K562 (cell line): Measurements from ENCODE around the gene OR6C76. TPM values are rescaled to one million over a fixed set of nuclear protein-coding genes. Genes with fewer than 3 reads are reported as not detected.

Source experiments
- ATAC-seq: fragments of 200-7000 bp; cut with Tn5 transposase; 3 replicates; pipeline ENCODE4 v1.9.1; 2020; ENCODE audit warnings: moderate library complexity
- BruUV-seq: library from RNA; stranded (reverse); fragments of 400-500 nt; replicated peaks from 2 replicates; lab custom pipeline; 2021; lab: Mats Ljungman, UMichigan
- CTCF ChIA-PET: fragments of 300-600 bp; formaldehyde crosslinking; extraction: SDS; loops from one replicate; lab custom pipeline; 2021; ENCODE audit warnings: low intra/inter-chr PET ratio; lab: Yijun Ruan, JAX
- POLR2A ChIA-PET: fragments of 300-600, 350-650 bp; sonication (Branson Sonifier 250); formaldehyde crosslinking; extraction: SDS; loops from one replicate; lab custom pipeline; 2021; ENCODE audit warnings: antibody characterized with exemption, inconsistent platforms; lab: Yijun Ruan, JAX
- DNase-seq, 4 experiments: peaks; one replicate each; pipeline versions ENCODE4 v3.0.0 to v3.0.0-alpha.2; 2011 to 2018; ENCODE audit warnings: low spot score in 3 of 4, mixed read lengths in 3 of 4; ENCODE audit errors: extremely low read depth in 1 of 4
- FAIRE-seq: peaks from 2 replicates; lab custom pipeline; 2011; peaks lifted over from hg19 to GRCh38; lab: Jason Lieb, UNC
- H2AFZ ChIP-seq: 2 replicates; pipeline ENCODE4 v1.6.0; 2011; ENCODE audit warnings: low read depth, low read length, control low read depth, inconsistent platforms
- H3K27ac ChIP-seq: fragments of 200-600 bp; 3 replicates; pipeline ENCODE4 v1.8.0; 2011; ENCODE audit warnings: low read depth, mild to moderate bottlenecking, control low read depth, inconsistent platforms, low read length, moderate library complexity, mixed read lengths; ENCODE audit errors: extremely low read depth
- H3K27me3 ChIP-seq, 2 experiments: fragments of 300-600 bp in 1 of 2; 2 replicates in 1 of 2; 3 replicates in 1 of 2; pipeline versions ENCODE4 v1.6.0 to v1.8.0; 2011; ENCODE audit warnings: inconsistent platforms in 2 of 2, low read length in 2 of 2, mild to moderate bottlenecking in 1 of 2, mixed read lengths in 1 of 2, moderate library complexity in 1 of 2; ENCODE audit not compliant: control insufficient read depth in 2 of 2, insufficient read depth in 2 of 2
- H3K36me3 ChIP-seq: fragments of 300-600 bp; 3 replicates; pipeline ENCODE4 v1.8.0; 2011; ENCODE audit warnings: mild to moderate bottlenecking, low read length, inconsistent platforms; ENCODE audit not compliant: control insufficient read depth, insufficient read depth
- H3K4me1 ChIP-seq, 2 experiments: fragments of 200-600 bp in 1 of 2; replicated peaks in 1 of 2; 2 replicates in 1 of 2; 3 replicates in 1 of 2; pipeline versions ENCODE4 v1.5.1 to v1.8.0; 2011; ENCODE audit warnings: inconsistent platforms in 2 of 2, low read length in 2 of 2, mild to moderate bottlenecking in 1 of 2, mixed read lengths in 1 of 2, moderate library complexity in 1 of 2; ENCODE audit not compliant: control insufficient read depth in 2 of 2, insufficient read depth in 2 of 2
- H3K4me2 ChIP-seq: 2 replicates; pipeline ENCODE4 v1.6.1; 2011; ENCODE audit warnings: low read length, control low read depth, inconsistent platforms, mixed read lengths; ENCODE audit not compliant: insufficient read depth
- H3K4me3 ChIP-seq: fragments of 200-600 bp; sonication (generic), shearing (Covaris generic); 2 replicates; pipeline ENCODE4 v1.5.1; 2016; ENCODE audit warnings: control low read depth, inconsistent platforms
- H3K79me2 ChIP-seq: fragments of 200-600 bp; 3 replicates; pipeline ENCODE4 v1.8.0; 2011; ENCODE audit warnings: low read length, inconsistent platforms; ENCODE audit not compliant: control insufficient read depth, insufficient read depth
- H3K9ac ChIP-seq, 2 experiments: 2 replicates each; pipeline versions ENCODE4 v1.6.0 to v1.6.1; 2011; ENCODE audit warnings: low read depth in 2 of 2, low read length in 2 of 2, control low read depth in 1 of 2, inconsistent platforms in 1 of 2, mild to moderate bottlenecking in 1 of 2, mixed read lengths in 1 of 2; ENCODE audit not compliant: insufficient read depth in 1 of 2
- H3K9me1 ChIP-seq: one replicate; pipeline ENCODE4 v1.6.0; 2011; ENCODE audit warnings: inconsistent platforms, mild to moderate bottlenecking, low read length, moderate library complexity; ENCODE audit not compliant: control insufficient read depth, insufficient read depth
- H3K9me3 ChIP-seq: replicated peaks from 2 replicates; pipeline ENCODE4 v1.5.1; 2011; ENCODE audit warnings: low read depth, low read length, inconsistent platforms; ENCODE audit not compliant: control insufficient read depth, insufficient read depth
- H4K20me1 ChIP-seq: replicated peaks from 2 replicates; pipeline ENCODE4 v1.6.1; 2011; ENCODE audit warnings: low read length, inconsistent platforms, mixed read lengths; ENCODE audit not compliant: control insufficient read depth, insufficient read depth
- BCOR ChIP-seq: fragments of 450-650 bp; IDR thresholded peaks from 2 replicates; pipeline ENCODE4 v1.6.1; 2016
- CREM ChIP-seq: IDR thresholded peaks from 2 replicates; pipeline ENCODE4 v1.6.1; 2014; ENCODE audit warnings: antibody characterized with exemption, low read depth
- HDAC8 ChIP-seq: fragments of 450-650 bp; IDR thresholded peaks from 2 replicates; pipeline ENCODE4 v1.6.1; 2016; ENCODE audit warnings: mild to moderate bottlenecking, missing genetic modification characterization, moderate library complexity, missing compliant biosample characterization
- KAT2B ChIP-seq: IDR thresholded peaks from one replicate; pipeline ENCODE4 v1.6.1; 2012; ENCODE audit warnings: low read depth, mild to moderate bottlenecking, control low read depth, inconsistent platforms, low read length, moderate library complexity
- MEIS2 ChIP-seq: fragments of 450-650 bp; IDR thresholded peaks from 2 replicates; pipeline ENCODE4 v1.6.1; 2014; ENCODE audit warnings: mild to moderate bottlenecking; ENCODE audit not compliant: partially characterized antibody
- MYBL2 ChIP-seq, 2 experiments: fragments of 450-650 bp in 1 of 2; sonication (generic) in 1 of 2; formaldehyde crosslinking in 1 of 2; IDR thresholded peaks; 2 replicates each; pipeline versions ENCODE4 v1.6.1 to v1.8.1; 2017 to 2022; ENCODE audit warnings: borderline replicate concordance in 1 of 2, inconsistent platforms in 1 of 2, low read depth in 1 of 2, mild to moderate bottlenecking in 1 of 2, missing genetic modification reagents in 1 of 2, moderate library complexity in 1 of 2
- WGBS: fragments of 100-300 bp; shearing (Covaris generic); methylation state at CpG from one replicate; pipeline ENCODE4 v1.1.6; 2016; ENCODE audit warnings: low coverage, mixed read lengths; ENCODE audit not compliant: insufficient coverage; ENCODE audit errors: missing lambda C conversion rate; 5-methylcytosine and 5-hydroxymethylcytosine counted together
- in situ Hi-C: fragments of 300-500 bp; cut with MboI; formaldehyde crosslinking; loops from 4 replicates; pipeline ENCODE4 v1.15.0; 2018; ENCODE audit warnings: inconsistent platforms, mixed read lengths
- intact Hi-C: fragments of 100-400 bp; cut with micrococcal nuclease; formaldehyde crosslinking; loops from 2 replicates; pipeline ENCODE4 v1.14.2; 2022
- polyA plus RNA-seq, 8 experiments: library from polyadenylated mRNA; depleted of rRNA in 4 of 8; stranded (reverse) in 5 of 8; unstranded in 3 of 8; fragments of >200 nt; fragmentation: Nextera tagmentation in 2 of 8; fragmentation: Illumina TruSeq in 1 of 8; extraction: Ambion mirVana in 2 of 8; extraction: Trizol in 1 of 8; gene quantifications; 2 replicates each; pipeline versions ENCODE4 v1.2.1 to v1.2.3, GENCODE V29; 2011 to 2014; ENCODE audit warnings: inconsistent platforms in 1 of 8, missing spikeins in 1 of 8
- total RNA-seq, 7 experiments: library from RNA; depleted of rRNA in 6 of 7; stranded (reverse); fragments of >200 nt in 6 of 7; fragmentation: Illumina TruSeq in 2 of 7; extraction: Trizol in 2 of 7; gene quantifications; 2 replicates each; pipeline versions ENCODE4 v1.2.1 to v1.2.3, GENCODE V29; 2011 to 2021; ENCODE audit warnings: low replicate concordance in 1 of 7
- TF ChIP-seq, protein P1 (sequence below): IDR thresholded peaks from 2 replicates; pipeline ENCODE4 v1.6.1; 2014; ENCODE audit warnings: antibody characterized with exemption
- TF ChIP-seq, protein P2 (sequence below): sonication (generic); formaldehyde crosslinking; IDR thresholded peaks from 2 replicates; pipeline ENCODE4 v1.8.0; 2022; ENCODE audit warnings: mild to moderate bottlenecking, low read depth, missing genetic modification reagents

Gene OR6C76
- total and polyA plus RNA-seq, 9 of the 15 experiments (the other 6 are each of a cell fraction or from before 2014, with no cell fraction given) = not detected

DNA sequence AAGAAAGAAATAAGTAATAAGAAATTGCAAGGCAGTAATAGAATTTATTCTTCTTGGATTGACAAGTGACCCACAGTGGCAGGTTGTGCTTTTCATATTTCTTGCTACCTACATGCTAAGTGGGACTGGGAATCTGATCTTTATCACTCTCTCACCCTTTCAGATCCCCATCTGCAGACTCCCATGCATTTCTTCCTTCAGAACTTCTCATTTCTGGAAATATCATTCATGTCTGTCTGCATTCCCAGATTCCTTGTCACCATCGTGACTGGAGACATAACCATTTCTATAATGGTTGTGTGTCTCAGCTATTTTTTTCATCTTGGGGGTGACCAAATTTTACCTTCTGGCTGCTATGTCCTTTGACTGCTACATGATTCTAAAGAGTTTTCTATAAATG, 29.7 kb upstream of the OR6C76 start:
- no peak overlapping the region for H3K4me2 ChIP-seq
- intact Hi-C loops = no loop called here
- no peak for FAIRE-seq
- TF ChIP-seq HDAC8 (tag) (no peak), MYBL2 (IDR thresholded peaks at IDR 0.05; ENCODE audit: low read depth) (no peak), MYBL2 (CRISPR knock-in tag; IDR thresholded peaks at IDR 0.05; ENCODE audit: borderline replicate concordance) (no peak), KAT2B (no peak), MEIS2 (no peak), CREM (no peak), BCOR (no peak)
- TF ChIP-seq, protein P1, sequence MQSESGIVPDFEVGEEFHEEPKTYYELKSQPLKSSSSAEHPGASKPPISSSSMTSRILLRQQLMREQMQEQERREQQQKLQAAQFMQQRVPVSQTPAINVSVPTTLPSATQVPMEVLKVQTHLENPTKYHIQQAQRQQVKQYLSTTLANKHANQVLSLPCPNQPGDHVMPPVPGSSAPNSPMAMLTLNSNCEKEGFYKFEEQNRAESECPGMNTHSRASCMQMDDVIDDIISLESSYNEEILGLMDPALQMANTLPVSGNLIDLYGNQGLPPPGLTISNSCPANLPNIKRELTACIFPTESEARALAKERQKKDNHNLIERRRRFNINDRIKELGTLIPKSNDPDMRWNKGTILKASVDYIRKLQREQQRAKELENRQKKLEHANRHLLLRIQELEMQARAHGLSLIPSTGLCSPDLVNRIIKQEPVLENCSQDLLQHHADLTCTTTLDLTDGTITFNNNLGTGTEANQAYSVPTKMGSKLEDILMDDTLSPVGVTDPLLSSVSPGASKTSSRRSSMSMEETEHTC = no peak
- TF ChIP-seq, protein P2, sequence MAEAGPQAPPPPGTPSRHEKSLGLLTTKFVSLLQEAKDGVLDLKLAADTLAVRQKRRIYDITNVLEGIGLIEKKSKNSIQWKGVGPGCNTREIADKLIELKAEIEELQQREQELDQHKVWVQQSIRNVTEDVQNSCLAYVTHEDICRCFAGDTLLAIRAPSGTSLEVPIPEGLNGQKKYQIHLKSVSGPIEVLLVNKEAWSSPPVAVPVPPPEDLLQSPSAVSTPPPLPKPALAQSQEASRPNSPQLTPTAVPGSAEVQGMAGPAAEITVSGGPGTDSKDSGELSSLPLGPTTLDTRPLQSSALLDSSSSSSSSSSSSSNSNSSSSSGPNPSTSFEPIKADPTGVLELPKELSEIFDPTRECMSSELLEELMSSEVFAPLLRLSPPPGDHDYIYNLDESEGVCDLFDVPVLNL = no peak
- 7% methylated on average over 1 of the region's 1 CpG for WGBS
- no peaks in the 10 kb centered on the region for H3K9me3 ChIP-seq
- ChIA-PET CTCF (no interaction called here), POLR2A (interaction anchor here (0.6 to 1.0 kb wide), 2 partner anchors 13 to 75 kb away, joined by 3 to 4 read pairs; no protein-coding TSS in a partner anchor)
- peaks cover 0 to 12% of the 10 kb centered on the region in 2 experiments; a peak in 2 of 5 replicates for H3K27me3 ChIP-seq
- no peak overlapping the region for H2AFZ ChIP-seq
- no peaks in the 10 kb centered on the region for H4K20me1 ChIP-seq
- DNase-seq = no peak
- no peak overlapping the region for H3K4me3 ChIP-seq
- BruUV-seq = no TSS peak
- H3K36me3 ChIP-seq = no peaks in the 10 kb centered on the region
- H3K27ac ChIP-seq = no peak overlapping the region
- no peak for ATAC-seq
- in situ Hi-C loops = no loop called here
- peaks cover 0 to 6% of the 10 kb centered on the region in 2 experiments; a peak in 1 of 5 replicates for H3K4me1 ChIP-seq
- no peaks in the 10 kb centered on the region for H3K9me1 ChIP-seq
- H3K79me2 ChIP-seq = no peaks in the 10 kb centered on the region
- H3K9ac ChIP-seq = no peak overlapping the region
